Lung (tissue), 12 donors: ENCODE data around the gene TP63. TPM values are rescaled to one million over a fixed set of nuclear protein-coding genes. Genes with fewer than 3 reads are reported as not detected.

Experiments used
- ATAC-seq: fragments of 200-7000 bp; cut with Tn5 transposase; one replicate; pipeline ENCODE4 v1.9.1; 2020; ENCODE audit warnings: moderate number of reproducible peaks; ENCODE audit not compliant: insufficient read depth, low FRiP score
- DNase-seq, 3 donors: peaks; one replicate each; pipeline ENCODE4 v3.0.0-alpha.2; 2013 to 2017
- H3K27ac ChIP-seq, 2 donors: one replicate each; pipeline ENCODE4 v1.5.1; 2013; ENCODE audit warnings: mild to moderate bottlenecking in 2 of 2, moderate library complexity in 2 of 2, control low read depth in 1 of 2, inconsistent platforms in 1 of 2, low read depth in 1 of 2, low read length in 1 of 2
- H3K27me3 ChIP-seq, 3 donors: one replicate each; pipeline ENCODE4 v1.5.1; 2013; ENCODE audit warnings: low read length in 2 of 3; ENCODE audit not compliant: control insufficient read depth in 3 of 3, insufficient read depth in 3 of 3
- H3K36me3 ChIP-seq, 4 donors: one replicate each; pipeline ENCODE4 v1.5.1; 2013; ENCODE audit warnings: low read length in 4 of 4, mild to moderate bottlenecking in 1 of 4, moderate library complexity in 1 of 4; ENCODE audit not compliant: control insufficient read depth in 4 of 4, insufficient read depth in 4 of 4
- H3K4me1 ChIP-seq, 5 donors: one replicate each; pipeline ENCODE4 v1.5.1; 2013; ENCODE audit warnings: low read length in 5 of 5, mild to moderate bottlenecking in 2 of 5, moderate library complexity in 1 of 5; ENCODE audit not compliant: control insufficient read depth in 5 of 5, insufficient read depth in 5 of 5
- H3K4me3 ChIP-seq: one replicate; pipeline ENCODE4 v1.5.1; 2013; ENCODE audit warnings: mild to moderate bottlenecking, control low read depth, moderate library complexity
- H3K9ac ChIP-seq, 2 donors: one replicate each; pipeline ENCODE4 v1.5.1; 2013; ENCODE audit warnings: low read length in 2 of 2, control low read depth in 1 of 2; ENCODE audit not compliant: insufficient read depth in 1 of 2
- H3K9me3 ChIP-seq, 4 donors: one replicate each; pipeline ENCODE4 v1.5.1; 2013; ENCODE audit warnings: low read length in 3 of 4, mild to moderate bottlenecking in 1 of 4, moderate library complexity in 1 of 4; ENCODE audit not compliant: control insufficient read depth in 4 of 4, insufficient read depth in 3 of 4
- CTCF ChIP-seq: IDR thresholded peaks from 2 replicates; pipeline ENCODE4 v1.5.1; 2012; ENCODE audit warnings: mild to moderate bottlenecking; ENCODE audit errors: control extremely low read depth, extremely low read depth
- WGBS, 2 donors: extraction: QIAGEN DNeasy Blood & Tissue Kit; methylation state at CpG; one replicate each; pipeline ENCODE4 v1.1.7; 2013; 5-methylcytosine and 5-hydroxymethylcytosine counted together
- polyA plus RNA-seq, 2 donors: library from polyadenylated mRNA; stranded (reverse); fragments of 200-250 nt; gene quantifications; one replicate each; pipeline ENCODE4 v1.2.1, GENCODE V29; 2013
- total RNA-seq, 2 donors: library from RNA; depleted of rRNA in 1 of 2; stranded (reverse); fragments of >200 nt in 1 of 2; gene quantifications; one replicate each; pipeline ENCODE4 v1.2.1, GENCODE V29; 2014 to 2021
- donor health status: control.
- donor health status: control.
- donor health status: Bipolar disorder and iron deficiency.
- donor health status: healthy.
- donor health status: DM: yes; HTN: yes; CAD: no.

TP63 gene
- total and polyA plus RNA-seq, 4 donors: 1.1 to 12.3 (median 2.7) TPM

GRCh38 chr3:189625071-189625470 is 6.1 kb upstream of the TP63 start:
- Histone ChIP-seq H3K9ac (no peak overlapping the region), H3K4me1 (peaks cover 0 to 2% (median 0%) of the 10 kb centered on the region in 5 donors), H3K27ac (no peak overlapping the region), H3K4me3 (no peak overlapping the region), H3K36me3 (no peaks in the 10 kb centered on the region), H3K27me3 (no peaks in the 10 kb centered on the region), H3K9me3 (no peaks in the 10 kb centered on the region)
- WGBS, 2 donors: 87 to 88% methylated on average over 3 of the region's 3 CpGs
- TF ChIP-seq CTCF: no peak
- ATAC-seq: no peak
- no peak for DNase-seq

GRCh38 chr3:189625572-189625971 is 5.6 kb upstream of the TP63 start:
- 9 to 10% methylated on average over 2 of the region's 2 CpGs for WGBS, 2 donors
- Histone ChIP-seq H3K9ac (no peak overlapping the region), H3K4me1 (peaks cover 0 to 3% (median 0%) of the 10 kb centered on the region in 5 donors), H3K27me3 (no peaks in the 10 kb centered on the region), H3K9me3 (no peaks in the 10 kb centered on the region), H3K27ac (no peak overlapping the region), H3K36me3 (no peaks in the 10 kb centered on the region), H3K4me3 (no peak overlapping the region)
- TF ChIP-seq CTCF: no peak
- ATAC-seq (no peak), DNase-seq (no peak)

- no peaks in the 10 kb centered on the region for H3K9me3 ChIP-seq
- ATAC-seq (no peak), DNase-seq (no peak)
- H3K27ac ChIP-seq: no peak overlapping the region
- WGBS, 2 donors: 88 to 92% methylated on average over 1 of the region's 1 CpG
- H3K4me3 ChIP-seq: no peak overlapping the region
- H3K27me3 ChIP-seq: no peaks in the 10 kb centered on the region
- H3K9ac ChIP-seq: no peak overlapping the region
- no peak for TF ChIP-seq CTCF
- H3K4me1 ChIP-seq: peaks cover 0 to 3% (median 0%) of the 10 kb centered on the region in 5 donors
- H3K36me3 ChIP-seq: no peaks in the 10 kb centered on the region
Observed at GRCh38 chr3:189626286-189626685, 4.9 kb upstream of the TP63 start.

GRCh38 chr3:189629803-189630455 is 1.3 kb upstream of the TP63 start:
- ATAC-seq: peak; percentile 58
- no peaks in the 10 kb centered on the region for H3K36me3 ChIP-seq
- WGBS, 2 donors: 25 to 31% methylated on average over 3 of the region's 3 CpGs
- H3K4me3 ChIP-seq: no peak overlapping the region
- H3K27me3 ChIP-seq: no peaks in the 10 kb centered on the region
- no peak for TF ChIP-seq CTCF
- no peak overlapping the region for H3K27ac ChIP-seq
- peaks cover 0 to 3% (median 0%) of the 10 kb centered on the region in 5 donors for H3K4me1 ChIP-seq
- no peaks in the 10 kb centered on the region for H3K9me3 ChIP-seq
- no peak overlapping the region for H3K9ac ChIP-seq
- DNase-seq: peak in 2 of 3 donors; percentile 25 to 65
